Measurements from ENCODE around the gene PRKCH.

- TF ChIP-seq PAX5 (IDR thresholded peaks at IDR 0.05; ENCODE audit: borderline replicate concordance, low read depth, low read length), result no peak
- no peak for TF ChIP-seq JUND (IDR thresholded peaks at IDR 0.05; ENCODE audit: low read depth, low read length)
- no peak for TF ChIP-seq TARDBP (IDR thresholded peaks at IDR 0.05; ENCODE audit: borderline replicate concordance)
- no peak for TF ChIP-seq POLR2AphosphoS5 (IDR thresholded peaks at IDR 0.05; ENCODE audit: low read length)
- no peak for TF ChIP-seq POLR2A (IDR thresholded peaks at IDR 0.05; ENCODE audit: low read depth, low read length)
- TF ChIP-seq CHD1 (IDR thresholded peaks at IDR 0.05; ENCODE audit: low read depth, low read length), result no peak
- TF ChIP-seq CTCF (IDR thresholded peaks at IDR 0.05 in 2 of 3, conservative IDR thresholded peaks at IDR 0.05 in 1 of 3; ENCODE audit: control insufficient read depth in 2 of 3, extremely low read depth in 1 of 3, insufficient read depth in 1 of 3, low read depth in 3 of 3, low read length in 3 of 3), result no peak
Observed at GRCh38 chr14:61578745-61579144, 257.4 kb downstream of the PRKCH start.

Measured in GM12878 (cell line).